RCC 7860 (cell line): ENCODE results near the gene ZBTB49.
A peak's percentile ranks its signal among the peaks of the same experiment; 100 is the strongest.
"Not testable (repeated sequence)": the region's sequence is repeated elsewhere in the genome, so short reads cannot be mapped to it uniquely, and the experiment has no call there.

Experiments
- DNase-seq: peaks from one replicate; pipeline ENCODE4 v3.0.0-alpha.2; 2015; ENCODE audit warnings: low spot score
- FAIRE-seq: peaks from 2 replicates; lab custom pipeline; 2012; peaks lifted over from hg19 to GRCh38; lab: Jason Lieb, UNC

ZBTB49 gene

GRCh38 chr4:4289941-4290850 is at the start of gene ZBTB49, which contains the start of gene LYAR:
ZBTB49 (plus strand) TSS chr4:4290251; CDS start chr4:4299946, 9,695 bp downstream.
LYAR (minus strand) TSS chr4:4290154; CDS start chr4:4283742, 6,412 bp downstream.
- FAIRE-seq (no peak), DNase-seq (peak; percentile 69)

GRCh38 chr4:4245172-4245571 is 44.9 kb upstream of the ZBTB49 start:
- no peak for FAIRE-seq
- DNase-seq = no peak

GRCh38 chr4:4247696-4248028 is 42.4 kb upstream of the ZBTB49 start:
- FAIRE-seq = no peak
- DNase-seq = no peak

GRCh38 chr4:4248029-4248884 is 41.8 kb upstream of the ZBTB49 start, which contains the start of gene TMEM128:
TMEM128 (minus strand) TSS chr4:4248223; CDS start chr4:4248202, 21 bp downstream.
- peak; percentile 86 for DNase-seq
- peak; percentile 40 for FAIRE-seq

- FAIRE-seq (no peak), DNase-seq (no peak)
These were observed 41.2 kb upstream of the ZBTB49 start for GRCh38 chr4:4248885-4249203.

- FAIRE-seq, DNase-seq: not testable (repeated sequence)
These were observed 40.7 kb upstream of the ZBTB49 start for GRCh38 chr4:4249342-4249741.

GRCh38 chr4:4249866-4250265 is 40.2 kb upstream of the ZBTB49 start:
- no peak for DNase-seq
- FAIRE-seq = no peak

GRCh38 chr4:4254199-4254598 is 35.9 kb upstream of the ZBTB49 start:
- DNase-seq (no peak), FAIRE-seq (no peak)

GRCh38 chr4:4254666-4255065 is 35.4 kb upstream of the ZBTB49 start:
- FAIRE-seq = no peak
- no peak for DNase-seq

- FAIRE-seq (no peak), DNase-seq (no peak)
These were observed 33.3 kb upstream of the ZBTB49 start for GRCh38 chr4:4256799-4257198.

- not testable (repeated sequence) for DNase-seq, FAIRE-seq
These were observed 32.3 kb upstream of the ZBTB49 start for GRCh38 chr4:4257705-4258104.

GRCh38 chr4:4259484-4260100 is 30.5 kb upstream of the ZBTB49 start:
- DNase-seq (no peak), FAIRE-seq (no peak)

- FAIRE-seq (peak; percentile 38), DNase-seq (peak; percentile 53)
These were observed 29.8 kb upstream of the ZBTB49 start for GRCh38 chr4:4260185-4260751.

- FAIRE-seq = no peak
- no peak for DNase-seq
These were observed 22.1 kb upstream of the ZBTB49 start for GRCh38 chr4:4267981-4268380.

GRCh38 chr4:4268776-4269175 is 21.3 kb upstream of the ZBTB49 start:
- FAIRE-seq (no peak), DNase-seq (no peak)

GRCh38 chr4:4269331-4269731 is 20.7 kb upstream of the ZBTB49 start:
- FAIRE-seq (no peak), DNase-seq (no peak)

- no peak for DNase-seq
- no peak for FAIRE-seq
These were observed 20.2 kb upstream of the ZBTB49 start for GRCh38 chr4:4269856-4270255.

GRCh38 chr4:4270529-4270928 is 19.5 kb upstream of the ZBTB49 start:
- FAIRE-seq (no peak), DNase-seq (no peak)

- FAIRE-seq = no peak
These were observed 18.1 kb upstream of the ZBTB49 start for GRCh38 chr4:4271912-4272311.

GRCh38 chr4:4274226-4274625 is 15.8 kb upstream of the ZBTB49 start:
- DNase-seq (no peak), FAIRE-seq (no peak)

More at GRCh38 chr4:4271912-4272311, 18.1 kb upstream of the ZBTB49 start:
- DNase-seq = no peak

- FAIRE-seq = no peak
- DNase-seq = no peak
These were observed 12.5 kb upstream of the ZBTB49 start for GRCh38 chr4:4277531-4277930.
